Measurements from ENCODE around the gene PEPD.

DNA sequence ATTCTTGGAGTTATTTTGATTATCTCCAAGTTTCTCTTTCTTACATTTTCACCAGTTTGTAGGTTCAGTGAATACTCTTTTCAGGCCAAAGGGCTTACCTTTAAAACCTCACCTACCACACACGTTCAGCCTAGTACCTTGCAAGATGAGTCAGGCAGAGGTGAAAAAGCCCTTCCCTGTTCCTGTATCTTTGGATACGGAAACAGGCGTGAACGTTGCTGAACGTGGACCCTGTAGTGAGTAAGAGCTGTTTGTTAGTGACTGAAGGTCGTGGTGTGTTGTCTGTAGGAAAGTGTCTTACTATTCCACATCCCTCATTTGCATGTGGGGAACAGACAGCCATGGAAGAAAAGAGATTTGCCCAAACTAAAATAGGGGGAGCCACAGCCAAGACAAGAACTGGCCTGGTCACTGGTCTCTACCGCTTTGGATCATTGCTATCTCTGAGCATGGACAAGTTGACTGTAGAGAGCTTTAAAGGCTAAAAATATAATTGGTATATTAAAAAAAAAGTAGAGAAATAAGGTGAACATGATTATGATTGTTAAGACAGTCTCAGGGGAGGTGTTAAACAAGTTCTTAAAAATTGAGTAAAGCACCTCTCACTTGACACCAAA lies 144.5 kb downstream of the PEPD start:
- TF ChIP-seq EZH2 (IDR thresholded peaks at IDR 0.05; ENCODE audit: borderline replicate concordance, low read depth, low read length, severe bottlenecking) (no peak), POLR2A (IDR thresholded peaks at IDR 0.05; ENCODE audit: low read depth, low read length) (no peak), POLR2AphosphoS5 (IDR thresholded peaks at IDR 0.05; ENCODE audit: insufficient read depth, low read depth, low read length) (no peak), MYC (IDR thresholded peaks at IDR 0.05; ENCODE audit: low read depth, low read length) (no peak)
- TF ChIP-seq, protein P1, sequence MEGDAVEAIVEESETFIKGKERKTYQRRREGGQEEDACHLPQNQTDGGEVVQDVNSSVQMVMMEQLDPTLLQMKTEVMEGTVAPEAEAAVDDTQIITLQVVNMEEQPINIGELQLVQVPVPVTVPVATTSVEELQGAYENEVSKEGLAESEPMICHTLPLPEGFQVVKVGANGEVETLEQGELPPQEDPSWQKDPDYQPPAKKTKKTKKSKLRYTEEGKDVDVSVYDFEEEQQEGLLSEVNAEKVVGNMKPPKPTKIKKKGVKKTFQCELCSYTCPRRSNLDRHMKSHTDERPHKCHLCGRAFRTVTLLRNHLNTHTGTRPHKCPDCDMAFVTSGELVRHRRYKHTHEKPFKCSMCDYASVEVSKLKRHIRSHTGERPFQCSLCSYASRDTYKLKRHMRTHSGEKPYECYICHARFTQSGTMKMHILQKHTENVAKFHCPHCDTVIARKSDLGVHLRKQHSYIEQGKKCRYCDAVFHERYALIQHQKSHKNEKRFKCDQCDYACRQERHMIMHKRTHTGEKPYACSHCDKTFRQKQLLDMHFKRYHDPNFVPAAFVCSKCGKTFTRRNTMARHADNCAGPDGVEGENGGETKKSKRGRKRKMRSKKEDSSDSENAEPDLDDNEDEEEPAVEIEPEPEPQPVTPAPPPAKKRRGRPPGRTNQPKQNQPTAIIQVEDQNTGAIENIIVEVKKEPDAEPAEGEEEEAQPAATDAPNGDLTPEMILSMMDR (IDR thresholded peaks at IDR 0.05; ENCODE audit: extremely low read depth in 1 of 2, insufficient read depth in 1 of 2, low read depth in 1 of 2, low read length in 2 of 2), result no peak
